GM21619 (cell line): Measurements from ENCODE around the gene ING5.
A peak's percentile ranks its signal among the peaks of the same experiment; 100 is the strongest.
"Not testable (repeated sequence)": the region's sequence is repeated elsewhere in the genome, so short reads cannot be mapped to it uniquely, and the experiment has no call there.

ENCODE experiments used
- ATAC-seq: cut with Tn5 transposase; IDR thresholded peaks from one replicate; pipeline ENCODE4 v1.9.1; 2021; ENCODE audit not compliant: unreplicated experiment

ING5 gene

GRCh38 chr2:241759067-241759807 is 57.4 kb downstream of the ING5 start:
- ATAC-seq = no peak

GRCh38 chr2:241759893-241760292 is 58.1 kb downstream of the ING5 start:
- not testable (repeated sequence) for ATAC-seq

GRCh38 chr2:241760301-241760771 is 58.5 kb downstream of the ING5 start:
- no peak for ATAC-seq

GRCh38 chr2:241762321-241762932 is 60.6 kb downstream of the ING5 start:
- no peak for ATAC-seq

- peak; percentile 66 for ATAC-seq
Measured at GRCh38 chr2:241762933-241763369, 61.1 kb downstream of the ING5 start.

GRCh38 chr2:241763551-241764274 is 61.9 kb downstream of the ING5 start:
- no peak for ATAC-seq

- ATAC-seq = no peak
Measured at GRCh38 chr2:241764275-241765241, 62.7 kb downstream of the ING5 start.

- no peak for ATAC-seq
Measured at GRCh38 chr2:241767464-241768250, 65.8 kb downstream of the ING5 start.

GRCh38 chr2:241768251-241768711 is 66.4 kb downstream of the ING5 start:
- no peak for ATAC-seq

GRCh38 chr2:241768850-241769249 is 67.0 kb downstream of the ING5 start:
- ATAC-seq = no peak

GRCh38 chr2:241769819-241770184 is 68.0 kb downstream of the ING5 start:
- no peak for ATAC-seq

- no peak for ATAC-seq
Measured at GRCh38 chr2:241770185-241770935, 68.5 kb downstream of the ING5 start.

- no peak for ATAC-seq
Measured at GRCh38 chr2:241770936-241771285, 69.1 kb downstream of the ING5 start.

GRCh38 chr2:241771286-241772062 is 69.6 kb downstream of the ING5 start:
- no peak for ATAC-seq

- no peak for ATAC-seq
Measured at GRCh38 chr2:241772063-241772499, 70.2 kb downstream of the ING5 start.

- no peak for ATAC-seq
Measured at GRCh38 chr2:241773511-241774418, 71.9 kb downstream of the ING5 start.
